Ectodermal cell (in vitro differentiated cells): ENCODE measurements around the gene PIGR.

ENCODE experiments used
- H3K27ac ChIP-seq: 2 replicates; pipeline ENCODE4 v1.7.0; 2013; ENCODE audit warnings: mild to moderate bottlenecking, low read depth, low read length; ENCODE audit not compliant: insufficient read depth, poor library complexity, severe bottlenecking
- H3K27me3 ChIP-seq: 2 replicates; pipeline ENCODE4 v1.7.0; 2013; ENCODE audit warnings: mild to moderate bottlenecking, low read length; ENCODE audit not compliant: insufficient read depth, control insufficient read depth, poor library complexity, severe bottlenecking
- H3K36me3 ChIP-seq: one replicate; pipeline ENCODE4 v1.7.0; 2013; ENCODE audit warnings: low read length; ENCODE audit not compliant: control insufficient read depth, insufficient read depth
- H3K4me1 ChIP-seq: one replicate; pipeline ENCODE4 v1.7.0; 2013; ENCODE audit warnings: low read length; ENCODE audit not compliant: control insufficient read depth, insufficient read depth
- H3K4me3 ChIP-seq: 2 replicates; pipeline ENCODE4 v1.7.0; 2013; ENCODE audit warnings: low read depth, low read length, control low read depth; ENCODE audit not compliant: insufficient read depth
- H3K9me3 ChIP-seq: 2 replicates; pipeline ENCODE4 v1.7.0; 2013; ENCODE audit warnings: mild to moderate bottlenecking, low read length, moderate library complexity; ENCODE audit not compliant: control insufficient read depth
- WGBS, 2 experiments: methylation state at CpG; one replicate each; pipeline ENCODE4 v1.1.7; 2013; ENCODE audit warnings: missing lambda C conversion rate in 2 of 2; 5-methylcytosine and 5-hydroxymethylcytosine counted together

The PIGR gene

DNA sequence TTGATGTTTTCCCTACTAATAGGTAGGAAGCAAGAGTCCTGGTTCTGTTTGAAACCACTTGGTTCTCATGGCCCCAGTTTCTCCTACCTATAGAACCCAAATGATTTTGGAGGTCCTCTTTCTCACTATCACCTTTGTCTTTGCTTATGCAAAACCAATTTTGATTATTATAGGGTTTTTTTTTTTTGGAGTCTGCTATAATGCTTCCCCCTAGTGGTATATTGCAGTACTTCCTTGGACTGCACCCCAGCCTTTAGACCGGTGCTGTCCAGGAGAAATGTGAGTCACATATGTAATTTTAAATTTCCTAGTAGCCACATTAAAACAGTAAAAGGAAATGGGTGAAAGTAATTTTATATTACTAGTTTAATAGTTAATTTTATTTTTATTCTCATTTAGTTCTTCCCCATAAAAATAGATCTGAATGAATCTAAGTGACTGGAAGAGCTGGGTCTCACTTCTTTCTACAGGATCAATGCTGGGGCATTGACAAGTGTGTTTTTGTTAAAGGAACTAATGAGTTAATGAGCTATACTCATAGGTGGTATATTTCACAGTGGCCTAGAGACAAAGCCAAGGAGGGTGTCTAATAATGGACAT lies 35.1 kb downstream of the PIGR start:
- no peaks in the 10 kb centered on the region for H3K9me3 ChIP-seq

DNA sequence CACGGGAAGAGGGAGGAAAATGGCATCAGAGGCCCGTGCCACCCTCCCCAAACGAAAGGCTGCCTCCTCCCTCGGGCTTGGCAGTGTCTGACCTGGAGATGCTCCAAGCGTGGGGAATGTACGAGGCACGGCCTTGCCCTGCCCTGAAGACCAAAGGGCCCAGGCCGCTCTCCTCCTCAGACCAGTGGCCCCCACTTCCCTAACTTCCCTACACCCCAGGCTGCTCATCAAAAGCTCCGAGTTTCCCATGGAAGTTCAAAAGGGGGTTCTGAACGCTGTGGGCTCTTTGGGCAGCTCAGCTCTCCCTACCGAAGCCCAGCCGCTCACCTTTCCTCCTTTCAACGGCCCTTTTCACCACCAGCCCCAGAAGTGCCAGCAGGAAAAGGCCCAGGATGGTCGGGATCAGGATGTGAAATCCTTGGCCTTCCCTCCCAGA lies 36.4 kb downstream of the PIGR start:
- Histone ChIP-seq H3K36me3 (no peaks in the 10 kb centered on the region), H3K9me3 (no peaks in the 10 kb centered on the region), H3K4me3 (peak overlapping the region; percentile 39), H3K4me1 (no peaks in the 10 kb centered on the region), H3K27ac (no peak overlapping the region), H3K27me3 (peaks cover 56% of the 10 kb centered on the region)
- 18 to 21% methylated on average over 14 of the region's 14 CpGs for WGBS, 2 experiments

More for the DNA sequence above, 35.1 kb downstream of the PIGR start:
- no CpG with 5 or more reads among the region's 1 CpG for WGBS, 2 experiments
- Histone ChIP-seq H3K4me1 (no peaks in the 10 kb centered on the region), H3K27me3 (peaks cover 56% of the 10 kb centered on the region), H3K27ac (no peak overlapping the region), H3K36me3 (no peaks in the 10 kb centered on the region), H3K4me3 (no peak overlapping the region)

DNA sequence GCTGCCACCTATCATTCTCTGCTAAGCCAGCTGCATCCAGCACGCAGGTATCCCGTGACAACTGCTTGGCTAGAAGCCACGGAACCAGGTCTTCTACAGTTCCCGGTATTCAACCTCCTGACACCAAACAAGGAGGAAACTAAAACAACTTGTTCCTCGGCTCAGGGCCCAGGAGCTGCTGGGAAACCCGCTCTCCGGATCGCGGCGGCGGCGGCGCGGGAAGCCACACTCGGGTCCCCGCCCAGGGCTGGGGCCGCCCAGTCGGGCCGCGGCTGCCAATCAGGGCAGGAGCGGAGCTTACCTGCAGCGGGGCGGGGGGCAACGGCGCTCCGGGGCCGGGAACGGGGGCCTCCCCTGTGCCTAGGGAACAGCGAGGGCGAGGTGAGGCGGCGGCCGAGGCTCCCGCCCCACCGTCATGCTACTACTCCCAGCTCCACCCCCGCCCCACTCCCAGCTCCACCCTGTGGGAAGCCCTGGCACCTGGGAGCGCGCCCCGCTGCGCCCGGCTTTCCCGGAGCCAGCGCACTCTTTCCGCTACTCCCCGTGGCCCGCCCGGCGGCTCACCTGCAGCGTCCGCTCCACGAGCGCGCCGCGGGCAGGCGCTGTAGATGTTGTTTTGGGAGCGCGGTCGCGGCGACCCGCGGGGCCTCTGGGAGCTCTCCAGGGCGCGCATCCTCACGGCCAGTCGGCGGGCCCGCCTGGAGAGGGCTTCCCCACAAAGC lies 36.9 kb downstream of the PIGR start:
- H3K36me3 ChIP-seq, result no peaks in the 10 kb centered on the region
- H3K27ac ChIP-seq, result no peak overlapping the region
- no peaks in the 10 kb centered on the region for H3K9me3 ChIP-seq
- no peaks in the 10 kb centered on the region for H3K4me1 ChIP-seq
- H3K27me3 ChIP-seq, result peaks cover 56% of the 10 kb centered on the region
- 1% methylated on average over 69 of the region's 69 CpGs for WGBS, 2 experiments
- H3K4me3 ChIP-seq, result peak overlapping the region; percentile 39

DNA sequence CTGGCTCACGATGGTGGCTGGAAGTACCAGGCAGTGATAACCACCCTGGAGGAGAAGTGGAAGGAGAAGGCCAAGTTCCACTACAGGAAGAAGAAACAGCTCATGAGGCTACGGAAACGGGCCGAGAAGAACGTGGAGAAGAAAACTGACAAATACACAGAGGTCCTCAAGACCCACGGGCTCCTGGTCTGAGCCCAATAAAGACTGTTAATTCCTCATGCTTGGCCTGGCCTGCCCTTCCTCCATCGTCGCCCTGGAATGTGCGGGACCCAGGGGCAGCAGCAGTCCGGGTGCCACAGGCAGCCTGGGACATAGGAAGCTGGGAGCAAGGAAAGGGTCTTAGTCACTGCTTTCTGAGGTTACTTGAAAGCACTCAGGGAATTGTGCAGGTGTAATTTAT lies 38.2 kb downstream of the PIGR start:
- 91 to 93% methylated on average over 10 of the region's 10 CpGs for WGBS, 2 experiments
- Histone ChIP-seq H3K4me1 (no peaks in the 10 kb centered on the region), H3K9me3 (no peaks in the 10 kb centered on the region), H3K4me3 (no peak overlapping the region), H3K36me3 (no peaks in the 10 kb centered on the region), H3K27me3 (peaks cover 50% of the 10 kb centered on the region), H3K27ac (no peak overlapping the region)

DNA sequence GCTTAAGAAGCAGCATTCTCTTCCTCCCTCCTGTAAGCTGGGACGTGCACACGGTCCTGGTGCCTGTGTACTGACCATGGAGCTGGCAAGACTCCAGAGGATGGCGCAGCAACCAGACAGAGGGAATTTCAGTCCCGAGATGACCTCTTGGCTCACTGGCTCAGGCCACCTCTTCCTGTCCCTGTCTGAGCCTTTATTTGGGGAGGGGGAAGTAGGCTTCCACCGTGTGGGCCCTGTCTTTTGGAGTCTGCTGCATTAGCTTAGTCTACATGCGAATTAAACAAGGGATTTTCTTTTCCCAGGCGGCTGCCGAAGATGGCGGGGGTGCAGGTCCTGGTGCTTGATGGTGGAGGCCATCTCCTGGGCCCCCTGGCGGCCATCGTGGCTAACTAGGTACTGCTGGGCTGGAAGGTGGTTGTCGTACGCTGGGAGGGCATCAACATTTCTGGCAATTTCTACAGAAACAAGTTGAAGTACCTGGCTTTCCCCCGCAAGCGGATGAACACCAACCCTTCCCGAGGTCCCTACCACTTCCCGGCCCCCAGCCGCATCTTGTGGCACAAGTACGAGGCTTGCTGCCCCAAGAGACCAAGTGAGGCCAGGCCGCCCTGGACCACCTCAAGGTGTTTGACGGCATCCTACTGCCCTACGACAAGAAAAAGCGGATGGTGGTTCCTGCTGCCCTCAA lies 38.8 kb downstream of the PIGR start:
- H3K27me3 ChIP-seq, result peaks cover 44% of the 10 kb centered on the region
- 78 to 81% methylated on average over 23 of the region's 23 CpGs for WGBS, 2 experiments

DNA sequence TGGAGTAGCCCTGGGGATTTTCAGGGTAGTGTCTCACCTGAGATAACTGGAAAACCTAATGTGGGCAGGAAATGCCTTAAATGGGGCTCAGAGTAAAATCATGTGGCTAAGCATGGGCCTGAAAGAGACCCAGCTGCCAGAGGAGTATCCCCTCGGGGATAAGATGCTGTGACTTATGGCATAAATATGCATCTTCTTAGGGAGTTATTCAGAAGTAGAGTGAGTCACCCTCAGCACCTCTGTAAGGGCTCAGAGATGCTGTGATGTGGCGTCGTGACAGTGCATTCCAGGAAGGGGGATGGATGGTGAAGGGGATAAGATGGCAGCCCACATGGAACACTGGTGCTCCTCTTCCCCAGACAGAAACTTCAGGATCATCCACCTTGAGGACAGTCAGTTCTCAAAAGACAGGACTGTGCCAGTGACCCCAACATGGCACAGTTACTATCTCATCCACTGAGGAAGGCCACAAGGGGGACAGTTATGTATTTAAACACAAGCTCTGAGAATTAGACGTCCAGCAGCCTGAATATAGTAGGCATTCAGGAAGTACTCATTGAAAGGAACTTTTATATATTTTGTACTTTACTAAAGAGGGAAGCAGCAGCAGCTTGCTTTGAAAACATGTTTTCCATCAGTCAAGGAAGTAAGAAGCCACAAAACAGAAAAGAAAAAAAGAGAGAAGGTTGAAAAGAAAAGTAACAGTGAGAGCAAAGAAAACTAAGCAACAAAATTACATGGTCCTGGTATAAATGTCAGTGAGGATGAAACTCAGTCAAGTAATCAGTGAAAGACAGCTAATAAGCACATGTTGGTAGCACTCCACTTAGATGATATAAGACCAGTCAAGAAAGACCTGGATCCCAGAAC lies 40.7 kb downstream of the PIGR start:
- Histone ChIP-seq H3K27ac (no peak overlapping the region), H3K4me3 (no peak overlapping the region), H3K4me1 (no peaks in the 10 kb centered on the region), H3K9me3 (no peaks in the 10 kb centered on the region), H3K36me3 (no peaks in the 10 kb centered on the region), H3K27me3 (peaks cover 34% of the 10 kb centered on the region)
- WGBS, 2 experiments, result 64 to 86% methylated on average over 4 of the region's 4 CpGs

More for the DNA sequence above, 38.8 kb downstream of the PIGR start:
- H3K4me3 ChIP-seq, result no peak overlapping the region
- H3K27ac ChIP-seq, result no peak overlapping the region
- no peaks in the 10 kb centered on the region for H3K36me3 ChIP-seq
- H3K9me3 ChIP-seq, result no peaks in the 10 kb centered on the region
- H3K4me1 ChIP-seq, result no peaks in the 10 kb centered on the region

DNA sequence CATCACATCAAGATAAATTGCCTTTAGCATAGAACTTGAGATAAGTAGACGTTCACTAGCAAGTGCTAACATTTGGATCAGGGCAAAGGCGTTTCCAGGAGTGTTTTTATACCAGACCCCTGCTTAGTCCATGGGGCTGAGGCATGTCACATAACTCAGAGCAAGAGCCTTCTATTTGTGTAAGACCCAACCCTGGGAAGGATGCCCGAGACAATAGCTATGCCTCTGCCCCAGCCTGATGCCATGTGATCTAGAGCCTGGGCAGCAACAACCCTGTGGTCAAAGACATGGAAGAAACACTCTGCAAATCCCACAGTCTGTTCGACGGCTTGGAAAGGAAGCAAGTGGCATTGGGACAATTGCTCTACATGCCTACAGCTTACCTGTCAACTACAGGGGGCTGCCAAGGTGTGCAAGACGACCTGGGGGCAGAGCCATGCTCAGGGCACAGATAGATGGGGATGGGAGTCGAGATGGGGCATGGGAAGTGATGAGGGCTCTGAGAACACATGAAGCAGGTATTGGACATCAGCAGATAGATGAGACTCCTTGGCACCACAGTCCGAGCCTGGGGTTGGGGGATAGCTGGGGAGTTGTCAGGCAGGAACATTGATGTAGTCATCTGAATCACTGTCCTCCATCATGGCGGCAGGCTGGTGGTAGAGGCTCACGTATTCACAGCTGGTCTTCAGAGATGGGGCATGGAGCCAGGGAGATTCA lies 41.7 kb downstream of the PIGR start:
- H3K4me3 ChIP-seq, result no peak overlapping the region
- WGBS, 2 experiments, result 89 to 91% methylated on average over 10 of the region's 10 CpGs

DNA sequence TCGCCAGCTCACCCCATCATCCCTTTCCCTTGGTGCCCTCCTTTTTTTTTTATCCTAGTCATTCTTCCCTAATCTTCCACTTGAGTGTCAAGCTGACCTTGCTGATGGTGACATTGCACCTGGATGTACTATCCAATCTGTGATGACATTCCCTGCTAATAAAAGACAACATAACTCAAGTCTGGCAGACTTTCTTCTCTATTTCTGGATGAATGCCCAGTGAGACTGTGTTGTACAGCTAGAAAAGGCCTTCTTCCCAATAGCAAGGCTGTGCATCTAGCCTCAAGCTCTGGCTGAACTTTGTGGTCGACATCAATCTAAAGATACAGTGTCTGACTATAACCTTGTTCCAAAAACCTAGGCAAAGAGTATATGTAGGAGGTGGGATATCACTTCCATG lies 42.6 kb downstream of the PIGR start:
- WGBS, 2 experiments, result 84 to 90% methylated on average over 2 of the region's 2 CpGs

More for the DNA sequence above, 41.7 kb downstream of the PIGR start:
- H3K27ac ChIP-seq, result no peak overlapping the region
- peaks cover 24% of the 10 kb centered on the region for H3K27me3 ChIP-seq
- no peaks in the 10 kb centered on the region for H3K4me1 ChIP-seq
- no peaks in the 10 kb centered on the region for H3K36me3 ChIP-seq
- H3K9me3 ChIP-seq, result no peaks in the 10 kb centered on the region

DNA sequence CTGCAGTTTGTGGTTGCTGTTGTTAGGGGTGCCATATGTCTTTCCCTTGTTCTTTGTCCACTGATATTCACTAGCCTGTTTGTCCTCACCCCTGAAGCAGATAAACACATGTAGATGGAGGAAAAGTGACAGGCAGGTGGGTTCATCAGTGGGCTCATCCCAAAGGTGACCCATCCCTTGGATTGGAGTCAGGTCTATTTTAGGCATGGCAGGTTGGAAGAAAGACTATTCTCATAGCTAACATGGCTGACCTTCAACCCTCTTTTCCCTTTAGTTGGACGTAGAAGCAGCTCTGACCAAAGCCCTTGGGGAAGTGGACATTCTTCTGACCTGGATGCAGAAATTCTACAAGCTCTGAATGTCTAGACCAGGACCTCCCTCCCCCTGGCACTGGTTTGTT lies 43.6 kb downstream of the PIGR start:
- no peak overlapping the region for H3K4me3 ChIP-seq
- H3K27ac ChIP-seq, result no peak overlapping the region
- H3K4me1 ChIP-seq, result no peaks in the 10 kb centered on the region
- H3K27me3 ChIP-seq, result peaks cover 5% of the 10 kb centered on the region
- WGBS, 2 experiments, result 83 to 91% methylated on average over 1 of the region's 1 CpG
- H3K36me3 ChIP-seq, result no peaks in the 10 kb centered on the region
- H3K9me3 ChIP-seq, result no peaks in the 10 kb centered on the region

More for the DNA sequence above, 42.6 kb downstream of the PIGR start:
- Histone ChIP-seq H3K36me3 (no peaks in the 10 kb centered on the region), H3K27me3 (peaks cover 15% of the 10 kb centered on the region), H3K4me1 (no peaks in the 10 kb centered on the region), H3K9me3 (no peaks in the 10 kb centered on the region), H3K27ac (no peak overlapping the region), H3K4me3 (no peak overlapping the region)
